ENCODE measurements around the gene TGM5.

- TF ChIP-seq CTCF (IDR thresholded peaks at IDR 0.05) (no peak), POLR2AphosphoS5 (IDR thresholded peaks at IDR 0.05) (no peak), POLR2A (IDR thresholded peaks at IDR 0.05) (no peak)
Measured at GRCh38 chr15:43281926-43282602, 15.3 kb upstream of the TGM5 start.

Measured in gastroesophageal sphincter (tissue), 3 donors.